Stimulated activated CD8-positive, alpha-beta memory T cell treated with anti-CD3 and anti-CD28 coated beads, Interleukin-12 subunit alpha, Interleukin-12 subunit beta, amount 100 ng/mL, for 24 hours (primary cell): Measurements from ENCODE around the gene SLC16A13.
"Not testable (repeated sequence)": the region's sequence is repeated elsewhere in the genome, so short reads cannot be mapped to it uniquely, and the experiment has no call there.

Experiments
- DNase-seq: peaks from one replicate; pipeline ENCODE4 v3.0.0-alpha.2; 2020; ENCODE audit errors: extremely low read depth

Gene SLC16A13, protein sequence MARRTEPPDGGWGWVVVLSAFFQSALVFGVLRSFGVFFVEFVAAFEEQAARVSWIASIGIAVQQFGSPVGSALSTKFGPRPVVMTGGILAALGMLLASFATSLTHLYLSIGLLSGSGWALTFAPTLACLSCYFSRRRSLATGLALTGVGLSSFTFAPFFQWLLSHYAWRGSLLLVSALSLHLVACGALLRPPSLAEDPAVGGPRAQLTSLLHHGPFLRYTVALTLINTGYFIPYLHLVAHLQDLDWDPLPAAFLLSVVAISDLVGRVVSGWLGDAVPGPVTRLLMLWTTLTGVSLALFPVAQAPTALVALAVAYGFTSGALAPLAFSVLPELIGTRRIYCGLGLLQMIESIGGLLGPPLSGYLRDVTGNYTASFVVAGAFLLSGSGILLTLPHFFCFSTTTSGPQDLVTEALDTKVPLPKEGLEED

GRCh38 chr17:7035591-7036368 is at the start of gene SLC16A13:
SLC16A13 (plus strand) TSS chr17:7036015; CDS start chr17:7036383, 368 bp downstream.
- peak; percentile 94 for DNase-seq

DNA sequence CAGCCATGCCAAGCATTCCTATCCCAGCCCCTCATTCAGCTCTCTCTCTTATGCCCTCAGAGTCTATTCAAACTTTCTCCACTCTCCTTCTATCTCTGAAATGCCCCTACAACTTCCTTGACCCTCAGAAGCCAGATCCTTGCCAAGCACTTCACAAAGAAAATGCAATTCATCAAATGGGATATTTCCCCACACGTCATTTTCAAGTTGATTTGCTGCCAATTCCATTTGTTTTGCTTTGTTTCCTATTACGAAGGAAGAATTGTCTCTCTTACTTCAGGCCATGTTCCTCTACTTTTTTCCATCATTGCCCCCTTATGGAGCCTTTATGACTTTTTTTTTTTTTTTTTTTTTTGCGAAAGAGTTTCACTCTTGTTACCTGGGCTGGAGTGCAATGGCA is 49.1 kb upstream of the SLC16A13 start:
- DNase-seq: no peak

GRCh38 chr17:6989779-6990178 is 46.0 kb upstream of the SLC16A13 start:
- no peak for DNase-seq

GRCh38 chr17:6993613-6994056 is 42.2 kb upstream of the SLC16A13 start:
- DNase-seq: not testable (repeated sequence)

- no peak for DNase-seq
These were observed 41.7 kb upstream of the SLC16A13 start for GRCh38 chr17:6994118-6994598.

DNA sequence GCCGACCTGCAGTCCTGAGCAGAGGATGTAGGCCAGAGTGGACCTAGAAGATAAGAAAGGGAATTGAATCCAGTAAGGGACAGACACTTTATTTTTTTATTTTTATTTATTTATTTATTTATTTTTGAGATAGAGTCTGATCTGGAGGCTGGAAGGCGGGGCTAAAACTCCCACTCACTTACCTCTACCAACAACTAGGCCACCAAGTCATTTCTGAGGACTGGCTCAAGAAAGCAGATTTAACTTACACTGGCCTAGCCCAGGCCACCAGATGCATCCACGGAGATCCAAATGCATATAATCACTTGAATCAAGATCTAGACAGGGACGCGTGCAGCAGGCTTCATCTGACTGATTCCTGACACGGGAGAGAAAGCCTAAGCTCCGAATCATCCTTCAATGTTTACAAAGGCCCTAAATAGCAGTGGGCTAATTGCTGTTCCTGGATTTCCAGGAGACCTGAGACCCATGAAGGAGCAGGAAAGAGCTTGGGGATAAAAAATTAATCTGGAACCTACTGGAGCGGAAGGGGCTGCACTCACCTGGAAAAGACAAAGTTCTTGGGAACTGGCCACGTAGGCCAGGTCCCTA is 41.1 kb upstream of the SLC16A13 start:
- no peak for DNase-seq

DNA sequence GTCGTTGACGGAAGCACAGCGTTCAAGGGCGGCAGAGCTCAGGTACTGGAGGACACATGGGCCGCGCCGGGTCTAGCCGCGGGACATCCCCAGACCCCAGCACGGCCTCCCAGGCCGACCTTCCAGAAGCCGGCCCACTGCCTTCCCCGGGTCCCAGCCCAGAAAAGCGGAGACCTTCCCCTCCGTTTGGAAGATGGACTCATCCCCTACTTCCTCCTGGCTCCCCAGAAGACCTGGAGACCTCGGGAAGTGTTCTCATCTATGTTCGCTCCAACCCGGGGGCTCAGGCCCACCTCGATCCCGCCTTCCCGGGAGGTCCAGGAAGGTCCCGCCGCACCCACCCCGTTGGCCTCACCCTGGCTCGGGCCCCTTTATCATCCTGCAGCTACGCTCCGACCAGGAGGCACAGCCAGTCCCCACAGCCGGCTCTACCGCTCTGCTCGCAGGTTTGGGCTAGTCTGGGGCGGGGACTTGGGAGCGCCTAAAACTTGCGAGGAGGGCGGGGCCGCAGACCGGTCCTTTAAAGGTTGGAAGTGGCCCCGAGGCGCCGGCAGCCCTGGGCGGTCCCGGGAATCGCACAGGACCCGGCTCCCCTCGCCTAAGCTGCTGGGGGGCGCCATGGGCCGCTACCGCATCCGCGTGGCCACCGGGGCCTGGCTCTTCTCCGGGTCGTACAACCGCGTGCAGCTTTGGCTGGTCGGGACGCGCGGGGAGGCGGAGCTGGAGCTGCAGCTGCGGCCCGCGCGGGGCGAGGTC is 40.1 kb upstream of the SLC16A13 start, which contains the start of gene ALOX12:
Gene ALOX12 (plus strand): TSS at position 550 of the 756 bp plus-strand sequence. CDS start 69 bp downstream, at position 619.
- DNase-seq: no peak

- no peak for DNase-seq
These were observed 39.4 kb upstream of the SLC16A13 start for GRCh38 chr17:6996256-6997011.

GRCh38 chr17:6997171-6997570 is 38.6 kb upstream of the SLC16A13 start:
- DNase-seq: no peak

GRCh38 chr17:6998855-6999508 is 36.8 kb upstream of the SLC16A13 start:
- DNase-seq: no peak

DNA sequence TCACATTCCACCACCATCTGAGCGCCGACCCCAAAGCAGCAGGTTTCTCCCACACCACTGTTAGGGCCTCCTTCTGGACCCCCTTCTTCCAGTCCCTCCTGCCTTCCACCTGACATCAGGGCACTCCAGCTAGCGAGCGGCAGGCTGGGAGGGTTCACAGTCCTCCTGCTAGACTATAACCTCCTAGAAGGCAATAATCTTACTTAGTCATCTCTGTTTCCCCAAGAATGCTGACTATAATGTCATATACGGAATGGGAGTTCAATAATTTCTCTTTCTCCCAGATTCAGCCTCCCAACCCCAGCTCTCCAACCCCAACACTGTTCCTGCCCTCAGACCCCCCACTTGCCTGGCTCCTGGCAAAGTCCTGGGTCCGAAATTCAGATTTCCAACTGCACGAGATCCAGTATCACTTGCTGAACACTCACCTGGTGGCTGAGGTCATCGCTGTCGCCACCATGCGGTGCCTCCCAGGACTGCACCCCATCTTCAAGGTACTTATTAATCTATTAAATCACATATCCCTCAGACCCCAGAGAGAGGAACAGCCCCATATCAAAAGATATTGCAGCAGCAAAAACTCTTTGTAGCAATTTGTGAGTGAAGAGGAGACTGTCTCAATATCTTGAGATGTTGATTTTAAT is 34.4 kb upstream of the SLC16A13 start:
- DNase-seq: no peak

DNA sequence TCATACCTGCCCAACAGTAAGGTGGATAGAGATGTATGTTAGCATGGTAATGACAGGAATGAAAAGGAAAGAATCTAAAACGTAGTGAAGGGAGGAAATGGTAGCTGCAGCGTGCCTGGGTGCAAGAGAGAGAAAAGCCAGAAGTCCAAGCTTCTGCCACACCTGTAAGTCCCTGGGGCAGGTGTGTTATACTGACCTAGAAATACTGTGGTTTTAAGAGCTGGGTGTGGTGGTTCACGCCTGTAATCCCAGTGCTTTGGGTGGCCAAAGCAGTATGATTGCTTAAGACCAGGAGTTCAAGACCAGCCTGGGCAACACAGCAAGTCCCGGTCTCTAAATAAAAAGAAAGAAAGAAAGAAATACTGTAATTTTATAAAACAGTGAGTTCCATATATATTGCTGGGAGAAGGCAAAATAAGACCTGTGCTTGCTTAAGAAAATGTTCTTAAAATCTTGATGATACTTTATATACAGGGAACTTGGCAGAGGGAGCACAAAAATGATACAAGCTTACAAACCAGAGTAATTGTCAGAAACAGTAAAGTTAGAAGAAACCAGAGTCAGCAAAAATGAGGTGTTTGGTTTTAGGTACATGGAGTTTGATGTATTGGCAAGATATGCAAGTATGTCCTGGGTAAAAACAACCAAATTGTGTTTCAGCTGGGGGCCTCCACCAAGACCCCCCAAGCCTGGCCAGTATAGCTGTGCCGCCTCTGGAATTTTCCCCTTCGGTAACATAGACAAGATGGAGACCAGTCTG is 33.3 kb upstream of the SLC16A13 start:
- DNase-seq: no peak

DNA sequence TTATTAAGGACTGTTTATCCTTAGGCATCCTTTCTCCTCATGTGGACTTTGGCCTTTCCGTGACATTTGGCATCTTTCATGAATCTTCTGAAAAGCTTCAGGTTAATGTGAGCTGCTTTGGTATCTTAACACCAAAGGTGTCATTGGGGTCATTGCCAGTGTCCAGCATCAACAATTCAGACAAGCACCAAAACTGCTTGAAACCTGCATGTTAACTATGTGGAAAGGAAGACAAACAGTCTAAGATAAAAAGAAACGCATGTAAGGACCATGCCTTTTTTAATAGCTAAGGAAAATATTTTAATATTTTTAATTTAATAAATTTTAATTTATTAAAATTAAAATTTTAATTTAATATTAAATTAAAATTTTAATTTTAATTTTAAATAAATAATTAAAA is 32.1 kb upstream of the SLC16A13 start:
- no peak for DNase-seq

DNA sequence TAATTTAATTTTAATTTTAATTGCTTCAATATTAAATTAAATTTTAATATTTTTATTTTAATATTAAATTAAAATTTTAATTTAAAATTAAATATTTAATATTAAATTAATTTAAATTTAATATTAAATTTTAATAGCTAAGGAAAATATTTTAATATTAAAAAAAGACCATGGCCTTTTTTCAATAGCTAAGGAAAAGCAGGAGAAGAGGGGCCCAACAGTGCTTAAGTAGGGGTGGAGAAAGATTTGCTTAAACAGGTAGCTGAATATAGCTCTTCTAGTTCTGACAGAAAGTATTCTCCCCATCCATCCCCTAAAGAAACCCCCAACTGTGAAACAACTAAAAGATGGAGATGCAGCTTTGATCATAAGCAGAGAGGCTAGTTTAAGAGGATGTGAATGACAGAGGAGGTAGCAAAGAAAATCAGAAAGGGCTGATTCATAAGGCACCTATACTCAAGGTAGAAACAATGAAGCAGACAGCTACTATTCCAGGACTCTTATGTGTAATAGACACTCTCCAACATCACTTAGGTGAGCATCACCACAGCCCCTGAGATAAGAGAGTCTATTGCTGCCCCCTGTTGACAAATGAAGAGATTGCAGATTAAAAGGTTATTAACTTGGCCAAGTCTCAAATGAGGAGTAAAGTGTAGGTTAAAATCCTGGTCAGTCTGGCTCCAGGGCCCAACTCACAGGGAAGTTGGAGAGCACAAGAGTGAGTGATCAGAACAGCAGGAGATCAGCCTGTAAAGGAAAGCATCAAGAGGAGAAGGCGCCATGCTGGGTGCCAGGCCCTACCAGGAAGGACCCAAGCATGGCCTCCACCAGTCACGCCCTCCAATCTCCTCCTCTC is 31.2 kb upstream of the SLC16A13 start:
- DNase-seq: no peak

GRCh38 chr17:7005716-7006115 is 30.1 kb upstream of the SLC16A13 start:
- DNase-seq: no peak

DNA sequence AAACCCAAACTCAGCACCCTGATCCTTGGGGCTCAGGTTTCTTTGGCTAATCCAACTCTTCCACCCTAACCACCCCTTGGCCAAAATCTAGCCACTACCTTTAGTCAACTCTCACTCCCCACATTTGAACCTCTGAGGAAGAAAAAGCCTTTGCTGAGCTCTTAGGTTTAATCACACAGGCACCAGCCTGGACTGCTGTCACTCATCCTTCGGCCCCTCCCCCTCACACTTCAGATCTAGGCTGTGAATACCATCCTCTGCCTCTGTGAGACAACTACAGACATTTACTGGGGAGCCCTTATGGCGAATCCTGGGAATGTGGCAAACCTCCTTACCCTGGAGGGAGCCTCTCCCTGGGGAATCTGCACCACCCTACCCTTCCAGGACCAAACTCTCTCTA is 28.7 kb upstream of the SLC16A13 start:
- DNase-seq: no peak

- DNase-seq: no peak
These were observed 25.3 kb upstream of the SLC16A13 start for GRCh38 chr17:7010523-7010922.

GRCh38 chr17:7011415-7011814 is 24.4 kb upstream of the SLC16A13 start:
- DNase-seq: no peak
